Activated naive CD8-positive, alpha-beta T cell treated with anti-CD3 and anti-CD28 coated beads, Interleukin-2, amount 50 U/mL, for 16 hours (primary cell): ENCODE data around the gene IGF2BP2.

Experiments
- DNase-seq: peaks from one replicate; pipeline ENCODE4 v3.0.0-alpha.2; 2020; ENCODE audit warnings: low read depth, low spot score

Gene IGF2BP2

DNA sequence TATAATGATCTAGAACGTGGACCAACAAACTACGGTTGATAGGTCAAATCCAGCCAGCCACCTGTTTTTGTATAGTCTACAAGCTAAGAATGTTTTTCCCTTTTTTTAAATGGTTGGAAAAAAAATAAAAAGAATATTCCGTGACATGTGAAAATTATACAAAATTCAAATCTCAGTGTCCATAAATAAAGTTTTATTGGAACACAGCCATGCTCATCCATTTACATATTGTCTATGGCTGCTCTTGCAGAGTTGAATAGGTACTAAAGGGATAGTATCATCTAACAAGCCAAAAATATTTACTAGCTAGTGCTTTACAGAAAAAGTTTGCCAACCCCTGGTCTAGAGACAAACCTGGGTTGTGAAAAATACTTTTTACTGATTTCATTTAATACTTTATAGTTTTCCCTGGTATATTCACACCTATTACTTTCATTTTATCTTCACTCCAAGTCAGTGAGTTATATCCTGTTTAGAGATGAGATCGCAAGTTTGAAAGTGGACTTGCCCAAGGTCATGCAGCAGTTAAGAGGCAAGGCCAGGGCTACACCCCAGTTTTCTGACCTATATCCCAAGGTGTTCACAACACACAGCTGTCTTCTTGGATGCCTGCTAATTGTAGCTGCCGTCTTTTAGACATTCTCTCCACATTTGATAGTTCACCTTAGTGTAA, 58.4 kb downstream of the IGF2BP2 start:
- no peak for DNase-seq

DNA sequence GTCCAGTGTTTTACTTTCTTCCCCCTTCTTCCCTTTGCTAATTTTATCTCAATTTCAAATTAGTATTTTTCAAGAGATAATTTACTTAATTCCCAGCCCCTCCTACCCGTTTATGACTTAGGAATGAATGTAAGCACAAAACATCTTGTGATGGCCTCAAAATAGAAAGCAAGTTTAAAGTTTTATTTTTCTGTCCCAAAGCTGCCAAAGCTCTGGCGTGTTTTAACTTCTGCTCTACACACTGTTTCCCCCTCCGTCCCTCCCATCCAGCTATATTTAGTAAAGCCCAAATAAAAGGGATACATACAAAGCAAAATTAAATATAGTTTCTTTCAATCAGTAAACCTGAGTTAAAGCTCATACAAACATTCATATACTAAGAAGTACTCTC, 59.9 kb downstream of the IGF2BP2 start:
- no peak for DNase-seq

GRCh38 chr3:185764163-185764979, 60.5 kb downstream of the IGF2BP2 start:
- DNase-seq: no peak

- DNase-seq: no peak
Measured at GRCh38 chr3:185763347-185764005, 61.4 kb downstream of the IGF2BP2 start.

DNA sequence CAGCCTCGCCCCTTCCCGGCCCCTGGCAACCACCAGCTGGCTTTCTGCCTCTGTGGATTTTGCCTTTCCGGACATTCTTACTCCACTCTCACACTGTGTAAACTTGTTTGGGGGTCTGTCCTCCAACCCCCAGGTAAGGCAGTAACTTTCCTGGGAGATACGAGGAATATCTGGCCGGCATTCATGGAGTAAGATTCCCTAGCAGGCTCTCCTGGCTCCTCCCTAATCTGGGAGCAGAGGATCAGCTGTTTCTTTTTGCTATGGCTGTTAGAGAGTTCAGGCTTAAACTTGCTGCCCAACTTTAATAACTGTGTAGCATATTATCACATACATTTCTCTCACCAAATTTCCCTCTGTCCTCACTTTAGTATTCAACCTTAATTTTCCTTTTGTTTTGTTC, 64.3 kb downstream of the IGF2BP2 start:
- DNase-seq: no peak

DNA sequence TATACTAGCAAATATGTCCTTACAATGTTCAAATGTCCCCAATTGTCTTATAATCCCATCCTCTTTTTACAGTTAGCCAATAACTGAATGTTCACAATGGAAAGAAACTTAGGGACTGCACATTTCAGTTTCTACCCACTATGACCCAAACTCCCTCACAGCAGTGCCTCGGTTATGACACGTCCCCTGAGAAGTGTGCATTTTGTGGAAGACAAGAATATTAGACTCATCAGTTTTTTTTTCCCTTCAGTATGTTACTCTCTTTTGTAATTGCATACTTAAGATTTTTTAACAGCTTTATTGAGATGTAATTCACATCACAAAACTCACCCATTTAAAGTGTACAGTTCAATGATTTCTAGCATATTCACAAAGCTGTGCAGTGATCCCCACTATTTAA, 64.8 kb downstream of the IGF2BP2 start:
- no peak for DNase-seq

GRCh38 chr3:185759512-185759911, 65.3 kb downstream of the IGF2BP2 start:
- no peak for DNase-seq

GRCh38 chr3:185758912-185759311, 65.9 kb downstream of the IGF2BP2 start:
- no peak for DNase-seq

- DNase-seq: no peak
Measured at GRCh38 chr3:185757176-185757575, 67.7 kb downstream of the IGF2BP2 start.

- DNase-seq: no peak
Measured at GRCh38 chr3:185756477-185756876, 68.4 kb downstream of the IGF2BP2 start.

GRCh38 chr3:185754920-185755319, 69.9 kb downstream of the IGF2BP2 start:
- DNase-seq: no peak

- no peak for DNase-seq
Measured at GRCh38 chr3:185753354-185753753, 71.5 kb downstream of the IGF2BP2 start.

DNA sequence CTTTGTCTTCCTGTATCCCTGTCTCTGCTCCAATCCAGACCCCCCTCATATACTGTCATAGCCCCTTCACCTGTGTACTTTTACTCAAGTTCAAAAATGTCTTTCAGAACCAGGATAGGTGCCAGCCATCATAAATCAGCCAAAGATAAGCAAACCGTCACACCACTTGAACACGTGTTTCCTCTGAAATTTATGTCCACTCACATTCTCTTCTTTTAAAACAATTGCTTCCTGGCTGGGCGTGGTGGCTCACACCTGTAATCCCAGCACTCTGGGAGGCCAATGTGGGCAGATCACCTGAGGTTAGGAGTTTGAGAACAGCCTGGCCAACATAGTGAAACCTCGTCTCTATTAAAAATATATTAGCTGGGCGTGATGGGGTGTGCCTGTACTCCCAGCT, 74.1 kb downstream of the IGF2BP2 start:
- no peak for DNase-seq

DNA sequence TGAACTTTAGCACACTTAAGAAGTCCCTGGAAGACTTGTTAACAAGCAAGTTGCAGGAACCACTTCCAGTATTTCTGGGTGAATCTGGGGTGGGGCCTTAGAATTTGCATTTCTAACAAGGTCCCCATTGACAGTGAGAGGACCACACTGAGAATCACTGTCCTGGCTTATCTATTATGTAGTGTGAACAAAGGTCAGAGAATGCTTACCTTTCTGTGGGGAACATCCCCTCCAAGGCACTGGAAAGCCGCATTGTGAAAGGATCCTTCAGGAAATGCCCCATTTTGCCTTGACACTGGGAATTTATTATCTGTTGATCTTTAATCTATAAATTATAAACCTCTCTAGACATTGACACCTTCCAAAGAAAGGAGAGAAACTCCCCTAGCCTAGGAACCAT, 74.8 kb downstream of the IGF2BP2 start:
- DNase-seq: no peak

DNA sequence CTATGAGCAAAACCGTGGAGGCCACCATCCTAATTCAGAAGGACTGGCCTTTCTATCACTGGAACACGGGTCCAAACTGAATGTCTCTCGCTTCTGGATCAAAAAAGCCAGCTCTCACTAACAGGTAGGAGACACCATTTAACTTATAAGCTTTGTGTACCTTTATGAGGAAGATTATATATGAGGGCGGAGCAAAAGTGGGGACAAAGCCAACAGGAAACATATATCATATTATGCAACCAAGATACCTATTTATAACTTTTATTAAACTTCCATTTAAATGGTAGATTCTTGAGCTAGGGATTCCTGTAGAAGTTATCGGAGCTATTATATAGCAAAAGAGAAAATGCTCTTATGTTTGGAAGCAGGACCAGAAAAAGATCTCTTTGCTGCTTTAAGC, 78.4 kb downstream of the IGF2BP2 start:
- DNase-seq: no peak

GRCh38 chr3:185744997-185745843, 79.6 kb downstream of the IGF2BP2 start:
- no peak for DNase-seq

GRCh38 chr3:185741586-185741985, 83.3 kb downstream of the IGF2BP2 start:
- DNase-seq: no peak

- DNase-seq: no peak
Measured at GRCh38 chr3:185740133-185740532, 84.7 kb downstream of the IGF2BP2 start.

DNA sequence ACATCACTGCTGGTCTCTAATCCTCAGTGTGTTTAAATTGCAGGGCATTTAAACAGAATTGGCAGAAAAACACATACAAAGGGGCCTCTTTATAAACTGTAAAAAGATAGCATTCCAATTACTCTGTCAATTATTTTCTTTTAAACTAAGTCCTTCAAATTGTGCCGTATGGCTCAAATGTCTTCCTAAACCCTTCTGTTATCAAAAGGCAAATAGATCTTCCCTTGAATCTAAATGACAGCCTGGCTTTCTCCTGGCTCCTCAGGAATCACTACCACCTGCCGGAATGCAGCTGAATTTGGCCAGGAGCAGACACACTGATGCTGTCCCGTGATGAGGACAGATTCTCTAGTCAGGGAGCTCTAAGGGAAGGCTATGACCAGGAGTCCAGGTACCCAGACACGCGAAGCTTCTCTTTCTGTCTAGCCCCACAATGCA, 85.6 kb downstream of the IGF2BP2 start:
- DNase-seq: no peak

DNA sequence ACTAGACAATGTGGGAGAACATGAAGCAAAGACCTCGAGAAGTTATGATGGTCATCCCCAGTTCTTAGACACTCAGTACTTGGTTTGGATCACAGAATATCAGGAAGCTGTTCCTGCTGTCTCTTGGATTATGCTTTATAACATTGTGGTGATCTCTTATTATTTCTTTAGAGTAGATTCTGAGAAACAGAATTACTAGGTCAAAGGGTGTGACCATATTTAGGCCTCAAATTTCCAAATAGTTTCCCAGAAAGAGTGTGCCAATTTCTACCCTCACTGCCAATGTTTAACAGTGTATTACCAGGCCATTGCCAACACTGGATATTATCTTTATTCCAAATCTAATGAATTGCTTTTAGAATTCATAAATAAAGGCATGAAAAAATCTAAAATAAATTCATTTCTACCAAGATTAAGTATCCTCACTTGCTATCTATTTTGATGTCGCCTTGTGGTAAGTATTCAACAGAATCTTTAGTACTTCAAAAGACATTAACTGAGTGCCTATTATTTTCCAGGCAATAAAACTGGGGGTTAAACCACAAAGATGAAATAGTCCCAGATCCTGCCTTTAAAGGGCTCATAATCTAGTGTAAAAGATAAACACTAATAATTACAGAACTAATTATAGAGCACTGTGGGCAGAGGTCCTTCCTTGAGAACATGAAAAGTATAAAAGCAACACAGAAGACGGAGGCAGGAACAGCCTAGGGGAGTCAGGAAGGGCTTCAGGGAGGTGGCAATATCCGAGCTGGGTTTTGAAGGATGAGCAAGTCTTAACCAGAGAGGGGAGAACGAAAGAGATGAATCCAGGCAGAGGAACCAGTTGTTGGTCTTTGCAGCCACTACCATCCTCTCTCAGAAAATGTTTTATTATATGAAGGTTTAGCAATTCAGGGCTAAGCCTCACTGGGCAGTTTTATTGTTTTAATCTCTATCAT, 86.8 kb downstream of the IGF2BP2 start:
- no peak for DNase-seq

- DNase-seq: no peak
Measured at GRCh38 chr3:185737020-185737419, 87.8 kb downstream of the IGF2BP2 start.
